IPS DF 6.9 (cell line): ENCODE results near the gene SVBP.

Source experiments
- DNase-seq: peaks from one replicate; pipeline ENCODE4 v3.0.0-alpha.2; 2013; ENCODE audit warnings: low read depth, low spot score
- H3K27ac ChIP-seq: one replicate; pipeline ENCODE4 v1.5.1; 2013; ENCODE audit warnings: low read length, control low read depth
- H3K27me3 ChIP-seq: 2 replicates; pipeline ENCODE4 v1.6.1; 2013; ENCODE audit warnings: mild to moderate bottlenecking, low read length; ENCODE audit not compliant: control insufficient read depth, insufficient read depth
- H3K36me3 ChIP-seq: 2 replicates; pipeline ENCODE4 v1.6.1; 2013; ENCODE audit warnings: low read length; ENCODE audit not compliant: control insufficient read depth, insufficient read depth
- H3K4me1 ChIP-seq: 2 replicates; pipeline ENCODE4 v1.6.1; 2013; ENCODE audit warnings: low read length; ENCODE audit not compliant: control insufficient read depth, insufficient read depth
- H3K4me3 ChIP-seq: 2 replicates; pipeline ENCODE4 v1.5.1; 2013; ENCODE audit warnings: mild to moderate bottlenecking, low read length
- H3K9me3 ChIP-seq: 2 replicates; pipeline ENCODE4 v1.6.1; 2013; ENCODE audit warnings: low read length, inconsistent platforms; ENCODE audit not compliant: control insufficient read depth, insufficient read depth
- WGBS: extraction: QIAGEN DNeasy Blood & Tissue Kit; methylation state at CpG from one replicate; pipeline ENCODE4 v1.1.7; 2013; ENCODE audit warnings: mixed read lengths, missing lambda C conversion rate; ENCODE audit not compliant: insufficient read length, insufficient coverage; 5-methylcytosine and 5-hydroxymethylcytosine counted together

SVBP gene

DNA sequence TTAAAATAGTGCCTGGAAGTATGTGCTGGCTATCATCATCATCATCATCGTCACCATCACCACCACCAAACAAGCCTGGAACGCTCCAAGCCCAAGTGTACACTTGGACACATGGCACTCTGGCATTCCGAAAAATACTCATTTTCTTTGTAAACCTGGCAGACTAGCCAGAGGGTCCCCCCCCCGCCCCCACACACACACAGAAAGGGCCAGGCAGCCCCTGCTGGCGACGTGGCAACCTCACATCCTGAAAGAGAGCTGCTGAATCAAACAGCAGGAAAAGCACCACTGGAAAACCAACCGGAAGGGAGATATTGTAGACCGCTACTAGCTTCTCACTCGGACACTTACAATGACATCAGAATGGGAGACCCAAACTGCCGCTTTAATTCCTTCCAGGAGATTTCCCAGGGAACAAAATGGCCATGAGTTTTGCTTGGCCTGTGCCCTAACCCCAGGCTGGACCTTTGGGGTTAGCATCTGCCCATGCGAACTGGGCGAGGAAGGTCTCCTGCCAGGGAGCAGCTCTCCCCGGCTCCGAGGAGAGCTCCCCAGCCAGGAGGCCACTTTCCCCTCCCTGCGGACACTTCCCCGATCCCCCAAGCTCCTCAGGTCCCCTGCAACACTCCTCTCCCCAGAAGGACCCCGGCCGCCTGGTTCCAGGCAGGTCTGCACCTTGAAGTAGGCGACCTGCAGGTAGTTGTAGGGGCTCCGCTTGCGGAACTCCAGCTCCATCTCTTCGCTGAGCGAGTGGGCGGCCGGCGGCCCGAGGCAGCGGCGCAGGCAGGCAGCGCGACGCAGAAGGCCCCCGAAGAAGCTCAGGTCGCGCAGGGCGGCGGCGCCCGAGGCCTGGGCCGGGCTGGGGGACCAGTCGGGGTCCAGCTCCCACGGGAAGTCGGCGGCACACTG is 51.1 kb downstream of the SVBP start:
- DNase-seq = no peak
- H3K27ac ChIP-seq = no peak overlapping the region
- no CpG with 5 or more reads among the region's 44 CpGs for WGBS

DNA sequence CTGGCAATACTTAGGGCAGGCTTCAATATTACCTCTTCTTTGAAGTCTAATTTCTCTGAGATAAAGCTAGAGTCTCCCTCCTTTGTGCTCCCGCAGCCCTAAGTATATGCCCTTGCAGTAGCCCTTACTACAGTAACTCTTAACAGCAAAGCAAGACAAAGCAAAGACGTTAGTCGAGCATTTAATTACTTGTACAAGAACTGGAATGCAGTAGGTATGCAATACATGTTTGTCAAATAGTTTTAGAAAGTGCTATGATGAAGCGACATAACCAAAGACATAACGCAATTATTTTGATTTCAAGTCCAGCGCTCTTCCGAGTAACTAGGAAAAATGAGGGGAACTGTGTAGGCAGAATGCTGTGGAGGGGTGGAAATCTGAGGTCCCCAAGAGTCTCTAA is 51.9 kb downstream of the SVBP start:
- WGBS = no CpG with 5 or more reads among the region's 7 CpGs
- H3K27me3 ChIP-seq = no peaks in the 10 kb centered on the region
- no peaks in the 10 kb centered on the region for H3K4me1 ChIP-seq
- no peak for DNase-seq
- no peaks in the 10 kb centered on the region for H3K36me3 ChIP-seq
- no peak overlapping the region; the same call in 1 of the 2 replicates for H3K4me3 ChIP-seq
- no peak overlapping the region for H3K27ac ChIP-seq
- H3K9me3 ChIP-seq = no peaks in the 10 kb centered on the region

More for the DNA sequence above, 51.1 kb downstream of the SVBP start:
- no peaks in the 10 kb centered on the region for H3K27me3 ChIP-seq
- no peaks in the 10 kb centered on the region for H3K9me3 ChIP-seq
- no peaks in the 10 kb centered on the region for H3K4me1 ChIP-seq
- no peaks in the 10 kb centered on the region for H3K36me3 ChIP-seq
- H3K4me3 ChIP-seq = peak overlapping the region; percentile 99

- WGBS = no CpG with 5 or more reads among the region's 5 CpGs
- DNase-seq = no peak
- Histone ChIP-seq H3K9me3 (no peaks in the 10 kb centered on the region), H3K27ac (no peak overlapping the region), H3K36me3 (no peaks in the 10 kb centered on the region; the same call in 1 of the 2 replicates), H3K4me3 (no peak overlapping the region), H3K4me1 (no peaks in the 10 kb centered on the region), H3K27me3 (no peaks in the 10 kb centered on the region)
These were observed 54.9 kb downstream of the SVBP start for GRCh38 chr1:42762269-42762668.

- Histone ChIP-seq H3K9me3 (no peaks in the 10 kb centered on the region), H3K27ac (no peak overlapping the region), H3K4me3 (no peak overlapping the region), H3K27me3 (no peaks in the 10 kb centered on the region), H3K36me3 (no peaks in the 10 kb centered on the region; the same call in 1 of the 2 replicates), H3K4me1 (no peaks in the 10 kb centered on the region)
- no CpG with 5 or more reads among the region's 4 CpGs for WGBS
- no peak for DNase-seq
These were observed 55.6 kb downstream of the SVBP start for GRCh38 chr1:42761567-42761966.

- no peak overlapping the region for H3K4me3 ChIP-seq
These were observed 58.1 kb downstream of the SVBP start for GRCh38 chr1:42759114-42759513.

DNA sequence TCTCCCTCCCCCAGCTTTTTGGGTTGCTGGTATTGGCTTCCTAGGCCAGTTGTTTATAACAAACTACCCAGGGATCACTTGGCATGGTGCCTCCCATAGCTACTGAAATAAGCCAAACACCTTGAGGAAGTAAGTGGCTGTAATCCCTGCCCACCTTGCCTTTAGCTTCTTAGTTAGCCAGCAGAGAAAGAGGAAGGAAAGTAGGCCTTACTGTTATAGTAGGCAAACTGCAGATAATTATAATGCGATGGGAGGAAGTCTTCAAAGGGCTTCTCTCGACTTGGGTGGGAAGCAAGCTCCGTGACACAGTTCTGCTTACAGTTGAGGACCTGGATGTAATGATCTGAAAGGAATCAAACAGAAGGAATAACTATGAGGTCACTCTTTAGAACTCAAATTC is 58.6 kb downstream of the SVBP start:
- peaks cover 16% of the 10 kb centered on the region for H3K36me3 ChIP-seq
- no peaks in the 10 kb centered on the region for H3K9me3 ChIP-seq
- H3K27ac ChIP-seq = no peak overlapping the region
- no peaks in the 10 kb centered on the region for H3K4me1 ChIP-seq
- no peaks in the 10 kb centered on the region for H3K27me3 ChIP-seq
- no CpG with 5 or more reads among the region's 3 CpGs for WGBS
- DNase-seq = no peak
- H3K4me3 ChIP-seq = no peak overlapping the region

More at GRCh38 chr1:42759114-42759513, 58.1 kb downstream of the SVBP start:
- Histone ChIP-seq H3K4me1 (no peaks in the 10 kb centered on the region), H3K9me3 (no peaks in the 10 kb centered on the region), H3K27ac (no peak overlapping the region), H3K36me3 (peaks cover 13% of the 10 kb centered on the region), H3K27me3 (no peaks in the 10 kb centered on the region)
- WGBS = no CpG with 5 or more reads among the region's 9 CpGs
- no peak for DNase-seq

- Histone ChIP-seq H3K4me3 (no peak overlapping the region), H3K27me3 (no peaks in the 10 kb centered on the region), H3K27ac (no peak overlapping the region), H3K9me3 (no peaks in the 10 kb centered on the region), H3K36me3 (peaks cover 16% of the 10 kb centered on the region), H3K4me1 (no peaks in the 10 kb centered on the region)
- DNase-seq = no peak
These were observed 59.3 kb downstream of the SVBP start for GRCh38 chr1:42757892-42758275.
